Thyroid gland (tissue), 4 donors: ENCODE measurements around the gene C3orf49.

Experiments used
- POLR2A ChIP-seq, 2 donors: fragments of 450-650 bp; IDR thresholded peaks; one replicate each; pipeline ENCODE4 v1.6.1; 2017; ENCODE audit warnings: antibody characterized with exemption in 2 of 2, mild to moderate bottlenecking in 2 of 2, moderate library complexity in 1 of 2
- TF ChIP-seq, protein P1 (sequence below), 6 experiments: fragments of 200-600 bp in 3 of 6; fragments of 450-650 bp in 3 of 6; sonication (generic) in 3 of 6; IDR thresholded peaks; one replicate each; pipeline ENCODE4 v1.5.1; 2016 to 2019; ENCODE audit warnings: antibody characterized with exemption in 6 of 6, mild to moderate bottlenecking in 2 of 6, inconsistent platforms in 1 of 6, moderate library complexity in 1 of 6

DNA sequence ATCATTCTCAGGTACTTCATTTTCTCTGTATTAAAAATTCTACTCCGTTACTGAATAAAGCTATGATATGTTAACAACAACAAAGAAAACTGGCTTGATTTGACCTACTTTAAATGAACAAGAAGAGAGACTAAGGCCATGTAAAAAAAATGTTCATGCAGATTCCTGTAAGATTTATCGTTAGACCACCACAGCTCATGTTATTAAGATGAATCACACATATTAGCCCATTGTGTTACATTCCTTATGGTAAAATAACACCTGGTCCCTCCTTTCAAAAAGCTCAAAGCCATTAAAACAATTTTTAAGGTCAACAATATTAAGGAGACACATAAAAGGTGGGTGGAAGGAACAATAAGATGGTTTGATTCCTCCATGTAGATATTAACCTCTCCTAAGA is 38.2 kb downstream of the C3orf49 start:
- TF ChIP-seq, protein P1, sequence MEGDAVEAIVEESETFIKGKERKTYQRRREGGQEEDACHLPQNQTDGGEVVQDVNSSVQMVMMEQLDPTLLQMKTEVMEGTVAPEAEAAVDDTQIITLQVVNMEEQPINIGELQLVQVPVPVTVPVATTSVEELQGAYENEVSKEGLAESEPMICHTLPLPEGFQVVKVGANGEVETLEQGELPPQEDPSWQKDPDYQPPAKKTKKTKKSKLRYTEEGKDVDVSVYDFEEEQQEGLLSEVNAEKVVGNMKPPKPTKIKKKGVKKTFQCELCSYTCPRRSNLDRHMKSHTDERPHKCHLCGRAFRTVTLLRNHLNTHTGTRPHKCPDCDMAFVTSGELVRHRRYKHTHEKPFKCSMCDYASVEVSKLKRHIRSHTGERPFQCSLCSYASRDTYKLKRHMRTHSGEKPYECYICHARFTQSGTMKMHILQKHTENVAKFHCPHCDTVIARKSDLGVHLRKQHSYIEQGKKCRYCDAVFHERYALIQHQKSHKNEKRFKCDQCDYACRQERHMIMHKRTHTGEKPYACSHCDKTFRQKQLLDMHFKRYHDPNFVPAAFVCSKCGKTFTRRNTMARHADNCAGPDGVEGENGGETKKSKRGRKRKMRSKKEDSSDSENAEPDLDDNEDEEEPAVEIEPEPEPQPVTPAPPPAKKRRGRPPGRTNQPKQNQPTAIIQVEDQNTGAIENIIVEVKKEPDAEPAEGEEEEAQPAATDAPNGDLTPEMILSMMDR (IDR thresholded peaks at IDR 0.05), result no peak
- no peak for TF ChIP-seq POLR2A (IDR thresholded peaks at IDR 0.05)
